Peyer's patch (tissue), 4 donors: ENCODE data around the gene CDRT15. TPM values are rescaled to one million over a fixed set of nuclear protein-coding genes. Genes with fewer than 3 reads are reported as not detected.
"Not testable (repeated sequence)": the region's sequence is repeated elsewhere in the genome, so short reads cannot be mapped to it uniquely, and the experiment has no call there.

Experiments used
- DNase-seq, 3 donors: peaks; one replicate each; pipeline ENCODE4 v3.0.0-alpha.2; 2017 to 2019
- H3K27ac ChIP-seq, 4 donors: fragments of 200-600 bp; sonication (generic); one replicate each; pipeline ENCODE4 v1.5.1; 2016 to 2019
- H3K27me3 ChIP-seq, 2 donors: fragments of 200-600 bp; sonication (generic); one replicate each; pipeline ENCODE4 v1.5.1; 2019
- H3K36me3 ChIP-seq, 3 donors: fragments of 200-600 bp; sonication (generic); one replicate each; pipeline ENCODE4 v1.5.1; 2016 to 2019
- H3K4me1 ChIP-seq, 4 donors: fragments of 200-600 bp; sonication (generic); one replicate each; pipeline ENCODE4 v1.5.1; 2016 to 2019
- H3K4me3 ChIP-seq, 4 donors: fragments of 200-600 bp; sonication (generic); 1 replicate in 3 of 4; 2 replicates in 1 of 4; pipeline ENCODE4 v1.5.1; 2016 to 2019; ENCODE audit warnings: mild to moderate bottlenecking in 1 of 4
- H3K9me3 ChIP-seq, 4 donors: fragments of 200-600 bp; sonication (generic); one replicate each; pipeline ENCODE4 v1.5.1; 2016 to 2019; ENCODE audit warnings: mild to moderate bottlenecking in 1 of 4
- CTCF ChIP-seq, 6 experiments: fragments of 450-650 bp in 4 of 6; fragments of 200-600 bp in 2 of 6; sonication (generic) in 1 of 6; IDR thresholded peaks; one replicate each; pipeline ENCODE4 v1.5.1; 2017 to 2019; ENCODE audit warnings: antibody characterized with exemption in 6 of 6, mild to moderate bottlenecking in 3 of 6, moderate library complexity in 1 of 6
- POLR2A ChIP-seq, 2 donors: fragments of 450-650 bp; IDR thresholded peaks; one replicate each; pipeline ENCODE4 v1.5.1; 2017; ENCODE audit warnings: antibody characterized with exemption in 2 of 2, mild to moderate bottlenecking in 2 of 2, moderate library complexity in 2 of 2
- total RNA-seq, 4 donors: library from RNA; depleted of rRNA; stranded (reverse); fragments of >200 nt; gene quantifications; one replicate each; pipeline ENCODE4 v1.1.0, GENCODE V29; 2016

The CDRT15 gene
- not detected for total RNA-seq

DNA sequence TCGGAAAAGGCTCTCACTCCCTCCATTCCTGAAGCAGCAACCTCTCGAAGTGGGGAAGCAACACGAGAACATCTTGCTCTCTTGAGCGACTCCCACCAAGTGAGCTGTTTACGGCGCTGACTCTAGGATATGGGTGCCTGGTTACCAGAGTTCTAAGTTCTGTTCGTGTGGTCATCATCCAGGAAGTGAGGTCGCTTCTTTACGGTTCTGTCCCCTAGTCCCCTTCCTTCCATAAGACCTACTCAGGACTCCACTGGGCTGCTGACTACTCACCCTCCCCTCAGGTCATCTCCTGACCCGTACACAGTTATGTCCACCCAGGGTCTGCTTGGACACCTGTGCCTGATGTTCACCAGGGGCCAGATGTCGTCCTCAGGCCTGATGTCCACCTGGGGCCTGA is at the start of gene CDRT15:
CDRT15 (minus strand) TSS at position 101 of the 400 bp plus-strand sequence; CDS start at position 72, 29 bp downstream.
- H3K4me1 ChIP-seq, H3K36me3 ChIP-seq, H3K27me3 ChIP-seq, H3K27ac ChIP-seq, H3K9me3 ChIP-seq, DNase-seq, H3K4me3 ChIP-seq: not testable (repeated sequence)

DNA sequence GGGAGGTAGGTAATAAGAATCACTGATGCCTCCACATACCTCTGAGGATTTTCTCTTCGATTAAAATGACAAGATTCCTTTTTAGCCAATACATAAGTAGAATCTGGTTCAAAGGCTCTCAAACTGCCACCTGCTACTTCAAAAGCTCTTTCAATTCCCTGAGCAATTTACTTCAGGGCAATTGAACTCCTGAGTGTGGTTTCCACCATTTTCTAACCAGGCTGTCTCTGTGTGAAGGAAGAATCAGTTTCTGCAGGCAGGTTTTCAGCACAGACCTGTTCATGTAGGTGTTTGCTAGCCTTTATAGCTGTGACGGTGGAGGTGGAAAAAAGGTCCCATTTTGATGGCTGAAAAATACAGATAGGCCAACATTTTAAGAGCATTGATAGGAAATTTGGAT is 46.1 kb upstream of the CDRT15 start:
- H3K27me3 ChIP-seq = no peaks in the 10 kb centered on the region
- TF ChIP-seq POLR2A (IDR thresholded peaks at IDR 0.05) (no peak), CTCF (IDR thresholded peaks at IDR 0.05) (no peak)
- H3K4me1 ChIP-seq = no peaks in the 10 kb centered on the region
- no peak overlapping the region for H3K27ac ChIP-seq
- no peaks in the 10 kb centered on the region for H3K9me3 ChIP-seq
- H3K4me3 ChIP-seq = no peak overlapping the region
- H3K36me3 ChIP-seq = no peaks in the 10 kb centered on the region
- no peak for DNase-seq

DNA sequence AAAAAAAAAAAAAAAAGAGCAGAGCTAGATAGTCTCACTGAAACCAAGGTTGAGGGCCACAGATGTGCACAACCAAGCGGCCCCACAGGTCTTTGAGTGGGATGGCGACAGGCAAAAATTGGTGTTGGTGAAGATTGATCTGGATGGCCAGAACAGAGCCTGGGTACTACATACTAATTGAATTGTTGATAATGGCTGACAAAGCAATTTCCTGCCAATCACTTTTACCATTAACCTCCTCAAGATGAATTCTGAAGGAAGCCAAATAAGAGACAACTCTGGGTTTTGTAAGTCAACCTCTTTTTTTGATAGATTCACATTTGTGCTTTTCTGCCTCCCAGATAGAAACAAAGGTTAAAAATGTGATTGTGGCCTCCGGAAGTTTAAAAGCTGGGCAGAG is 44.9 kb upstream of the CDRT15 start:
- no peak for DNase-seq
- no peaks in the 10 kb centered on the region for H3K36me3 ChIP-seq
- H3K9me3 ChIP-seq = no peaks in the 10 kb centered on the region
- no peak overlapping the region for H3K4me3 ChIP-seq
- no peaks in the 10 kb centered on the region for H3K4me1 ChIP-seq
- TF ChIP-seq POLR2A (IDR thresholded peaks at IDR 0.05) (no peak), CTCF (IDR thresholded peaks at IDR 0.05) (no peak)
- H3K27ac ChIP-seq = no peak overlapping the region
- H3K27me3 ChIP-seq = no peaks in the 10 kb centered on the region

DNA sequence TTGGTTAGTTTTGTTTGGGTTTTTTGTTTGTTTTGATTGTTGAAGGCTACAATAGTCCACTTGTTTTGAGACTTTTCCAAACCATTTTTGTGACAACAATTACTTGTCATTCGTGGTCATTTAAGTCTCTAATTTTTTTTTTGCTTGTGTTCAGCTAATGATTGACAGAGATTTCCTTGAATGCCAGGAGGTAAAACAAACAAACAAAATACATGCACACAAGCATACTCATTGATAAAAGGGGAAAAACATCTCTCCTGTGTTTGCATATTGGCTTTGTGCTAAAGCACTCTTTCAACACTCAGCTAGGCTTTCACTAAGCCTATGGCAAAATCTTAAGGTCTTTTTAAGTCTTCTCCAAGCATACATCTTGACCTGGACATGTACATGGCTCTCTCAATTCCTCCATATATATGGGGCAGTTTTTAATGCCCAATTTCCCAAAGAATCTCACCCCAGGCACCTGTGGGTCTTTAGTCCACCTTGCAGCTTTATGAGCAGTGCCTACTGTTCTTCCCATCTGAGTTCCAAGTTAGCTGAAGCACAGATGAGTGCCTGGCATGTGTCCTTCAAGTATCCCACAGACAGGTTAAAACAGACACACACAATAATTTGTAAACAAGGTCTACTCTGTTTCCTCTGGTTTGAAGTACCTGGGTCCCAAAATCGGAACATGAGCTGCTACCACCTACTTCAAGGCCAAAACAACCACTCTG is 40.0 kb upstream of the CDRT15 start:
- no peak for DNase-seq
- H3K4me3 ChIP-seq = no peak overlapping the region
- no peak overlapping the region for H3K27ac ChIP-seq
- no peaks in the 10 kb centered on the region for H3K36me3 ChIP-seq
- no peaks in the 10 kb centered on the region for H3K4me1 ChIP-seq
- no peaks in the 10 kb centered on the region for H3K27me3 ChIP-seq
- TF ChIP-seq CTCF (IDR thresholded peaks at IDR 0.05) (no peak), POLR2A (IDR thresholded peaks at IDR 0.05) (no peak)
- H3K9me3 ChIP-seq = no peaks in the 10 kb centered on the region

DNA sequence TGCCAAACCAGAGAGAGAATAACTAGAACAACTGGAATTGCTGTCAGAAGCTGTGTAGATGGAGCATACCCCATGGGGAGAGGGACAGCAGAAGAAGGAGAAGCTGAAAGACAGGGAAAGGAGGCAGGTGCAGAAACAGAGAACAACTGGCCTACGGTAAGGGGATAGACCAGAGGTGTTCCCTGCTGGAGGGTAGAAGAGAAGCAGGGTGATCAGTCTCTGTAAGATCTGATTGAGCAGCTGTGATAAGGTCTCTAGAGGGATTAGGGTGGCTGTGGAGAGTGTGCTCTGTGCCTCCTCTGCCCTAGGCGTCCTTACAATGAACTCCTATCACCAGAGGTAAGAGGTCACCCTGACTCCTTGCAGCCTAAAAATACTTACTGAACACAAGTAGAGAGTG is 33.8 kb upstream of the CDRT15 start:
- Histone ChIP-seq H3K27me3 (no peaks in the 10 kb centered on the region), H3K27ac (no peak overlapping the region), H3K4me1 (no peaks in the 10 kb centered on the region), H3K9me3 (no peaks in the 10 kb centered on the region), H3K36me3 (no peaks in the 10 kb centered on the region), H3K4me3 (no peak overlapping the region)
- DNase-seq = no peak
- TF ChIP-seq CTCF (IDR thresholded peaks at IDR 0.05) = no peak
- TF ChIP-seq POLR2A (IDR thresholded peaks at IDR 0.05) = no peak

DNA sequence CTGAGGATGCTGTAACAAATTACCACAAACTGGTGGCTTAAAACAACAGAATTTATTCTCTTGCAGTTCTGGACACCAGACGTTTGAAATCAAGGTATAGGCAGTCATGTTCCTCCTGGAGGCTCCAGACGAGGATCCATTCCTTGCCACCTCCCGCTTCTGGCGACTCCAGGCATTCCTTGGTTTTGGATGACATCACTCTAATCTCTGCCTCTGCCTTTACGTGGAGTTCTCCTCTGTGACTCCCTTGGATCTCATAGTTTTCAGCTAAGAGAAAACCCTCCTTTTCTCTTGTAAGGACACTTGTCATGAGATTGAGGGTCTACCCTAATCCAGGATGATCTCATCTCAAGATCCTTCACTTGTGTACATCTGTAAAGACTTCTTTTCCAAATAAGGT is 32.8 kb upstream of the CDRT15 start:
- Histone ChIP-seq H3K27me3 (no peaks in the 10 kb centered on the region), H3K27ac (no peak overlapping the region), H3K36me3 (no peaks in the 10 kb centered on the region), H3K9me3 (no peaks in the 10 kb centered on the region), H3K4me1 (no peaks in the 10 kb centered on the region), H3K4me3 (no peak overlapping the region)
- TF ChIP-seq CTCF (IDR thresholded peaks at IDR 0.05) (no peak), POLR2A (IDR thresholded peaks at IDR 0.05) (no peak)
- DNase-seq = no peak
